ENCODE data around the gene MAP6.

DNA sequence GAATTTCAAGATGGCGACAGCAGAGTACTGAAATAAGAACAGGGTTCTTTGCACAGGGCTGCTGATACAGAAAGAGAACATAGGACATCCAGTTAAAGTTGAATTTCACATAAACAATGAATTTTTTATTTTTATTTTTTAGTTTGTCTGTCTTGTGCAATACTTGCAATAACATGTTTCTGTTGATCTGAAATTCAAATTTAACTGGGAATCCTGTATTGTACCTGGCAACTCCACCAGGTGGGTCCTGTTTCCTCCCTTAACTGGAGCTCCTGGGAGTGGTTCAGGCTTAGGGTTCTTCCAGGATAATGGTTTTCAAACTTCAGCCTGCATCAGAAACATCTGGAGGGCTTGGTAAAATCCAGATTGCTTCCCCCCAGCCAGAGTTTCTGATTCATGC lies 121.7 kb downstream of the MAP6 start:
- TF ChIP-seq ZNF609 (CRISPR knock-in tag; IDR thresholded peaks at IDR 0.05; ENCODE audit: borderline replicate concordance) = no peak
- TF ChIP-seq NCOR1 (IDR thresholded peaks at IDR 0.05) = no peak
- no peak for TF ChIP-seq ZNF785 (CRISPR knock-in tag; IDR thresholded peaks at IDR 0.05)
- TF ChIP-seq ZNF561 (CRISPR knock-in tag; conservative IDR thresholded peaks at IDR 0.05) = no peak
- no peak for TF ChIP-seq POLR2A (conservative IDR thresholded peaks at IDR 0.05)
- TF ChIP-seq, protein P1, sequence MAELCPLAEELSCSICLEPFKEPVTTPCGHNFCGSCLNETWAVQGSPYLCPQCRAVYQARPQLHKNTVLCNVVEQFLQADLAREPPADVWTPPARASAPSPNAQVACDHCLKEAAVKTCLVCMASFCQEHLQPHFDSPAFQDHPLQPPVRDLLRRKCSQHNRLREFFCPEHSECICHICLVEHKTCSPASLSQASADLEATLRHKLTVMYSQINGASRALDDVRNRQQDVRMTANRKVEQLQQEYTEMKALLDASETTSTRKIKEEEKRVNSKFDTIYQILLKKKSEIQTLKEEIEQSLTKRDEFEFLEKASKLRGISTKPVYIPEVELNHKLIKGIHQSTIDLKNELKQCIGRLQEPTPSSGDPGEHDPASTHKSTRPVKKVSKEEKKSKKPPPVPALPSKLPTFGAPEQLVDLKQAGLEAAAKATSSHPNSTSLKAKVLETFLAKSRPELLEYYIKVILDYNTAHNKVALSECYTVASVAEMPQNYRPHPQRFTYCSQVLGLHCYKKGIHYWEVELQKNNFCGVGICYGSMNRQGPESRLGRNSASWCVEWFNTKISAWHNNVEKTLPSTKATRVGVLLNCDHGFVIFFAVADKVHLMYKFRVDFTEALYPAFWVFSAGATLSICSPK (IDR thresholded peaks at IDR 0.05; ENCODE audit: borderline replicate concordance) = no peak
- no peak for TF ChIP-seq SIX5 (IDR thresholded peaks at IDR 0.05; ENCODE audit: borderline replicate concordance in 1 of 2, insufficient read depth in 1 of 2, low read depth in 1 of 2, low read length in 2 of 2)
- TF ChIP-seq EP300 (IDR thresholded peaks at IDR 0.05; ENCODE audit: low read length) = no peak
- no peak for TF ChIP-seq XRCC5 (IDR thresholded peaks at IDR 0.05; ENCODE audit: low read depth, low read length)
- TF ChIP-seq, protein P2, sequence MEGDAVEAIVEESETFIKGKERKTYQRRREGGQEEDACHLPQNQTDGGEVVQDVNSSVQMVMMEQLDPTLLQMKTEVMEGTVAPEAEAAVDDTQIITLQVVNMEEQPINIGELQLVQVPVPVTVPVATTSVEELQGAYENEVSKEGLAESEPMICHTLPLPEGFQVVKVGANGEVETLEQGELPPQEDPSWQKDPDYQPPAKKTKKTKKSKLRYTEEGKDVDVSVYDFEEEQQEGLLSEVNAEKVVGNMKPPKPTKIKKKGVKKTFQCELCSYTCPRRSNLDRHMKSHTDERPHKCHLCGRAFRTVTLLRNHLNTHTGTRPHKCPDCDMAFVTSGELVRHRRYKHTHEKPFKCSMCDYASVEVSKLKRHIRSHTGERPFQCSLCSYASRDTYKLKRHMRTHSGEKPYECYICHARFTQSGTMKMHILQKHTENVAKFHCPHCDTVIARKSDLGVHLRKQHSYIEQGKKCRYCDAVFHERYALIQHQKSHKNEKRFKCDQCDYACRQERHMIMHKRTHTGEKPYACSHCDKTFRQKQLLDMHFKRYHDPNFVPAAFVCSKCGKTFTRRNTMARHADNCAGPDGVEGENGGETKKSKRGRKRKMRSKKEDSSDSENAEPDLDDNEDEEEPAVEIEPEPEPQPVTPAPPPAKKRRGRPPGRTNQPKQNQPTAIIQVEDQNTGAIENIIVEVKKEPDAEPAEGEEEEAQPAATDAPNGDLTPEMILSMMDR (IDR thresholded peaks at IDR 0.05 in 2 of 3, conservative IDR thresholded peaks at IDR 0.05 in 1 of 3; ENCODE audit: insufficient read depth in 2 of 3, low read depth in 1 of 3, low read length in 3 of 3) = no peak
- no peak for TF ChIP-seq CTBP1 (IDR thresholded peaks at IDR 0.05; ENCODE audit: borderline replicate concordance)
- TF ChIP-seq, protein P3, sequence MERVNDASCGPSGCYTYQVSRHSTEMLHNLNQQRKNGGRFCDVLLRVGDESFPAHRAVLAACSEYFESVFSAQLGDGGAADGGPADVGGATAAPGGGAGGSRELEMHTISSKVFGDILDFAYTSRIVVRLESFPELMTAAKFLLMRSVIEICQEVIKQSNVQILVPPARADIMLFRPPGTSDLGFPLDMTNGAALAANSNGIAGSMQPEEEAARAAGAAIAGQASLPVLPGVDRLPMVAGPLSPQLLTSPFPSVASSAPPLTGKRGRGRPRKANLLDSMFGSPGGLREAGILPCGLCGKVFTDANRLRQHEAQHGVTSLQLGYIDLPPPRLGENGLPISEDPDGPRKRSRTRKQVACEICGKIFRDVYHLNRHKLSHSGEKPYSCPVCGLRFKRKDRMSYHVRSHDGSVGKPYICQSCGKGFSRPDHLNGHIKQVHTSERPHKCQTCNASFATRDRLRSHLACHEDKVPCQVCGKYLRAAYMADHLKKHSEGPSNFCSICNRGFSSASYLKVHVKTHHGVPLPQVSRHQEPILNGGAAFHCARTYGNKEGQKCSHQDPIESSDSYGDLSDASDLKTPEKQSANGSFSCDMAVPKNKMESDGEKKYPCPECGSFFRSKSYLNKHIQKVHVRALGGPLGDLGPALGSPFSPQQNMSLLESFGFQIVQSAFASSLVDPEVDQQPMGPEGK (CRISPR knock-in tag; IDR thresholded peaks at IDR 0.05; ENCODE audit: borderline replicate concordance) = no peak
- TF ChIP-seq TARDBP (IDR thresholded peaks at IDR 0.05) = no peak
- no peak for TF ChIP-seq EZH2 (IDR thresholded peaks at IDR 0.05; ENCODE audit: borderline replicate concordance, low read depth, low read length)

Measured in K562 (cell line).